Measurements from ENCODE around the gene IL2RA. TPM values are rescaled to one million over a fixed set of nuclear protein-coding genes. Genes with fewer than 3 reads are reported as not detected.

The IL2RA gene
- total RNA-seq, 1 experiment from 2014 or later: not detected

DNA sequence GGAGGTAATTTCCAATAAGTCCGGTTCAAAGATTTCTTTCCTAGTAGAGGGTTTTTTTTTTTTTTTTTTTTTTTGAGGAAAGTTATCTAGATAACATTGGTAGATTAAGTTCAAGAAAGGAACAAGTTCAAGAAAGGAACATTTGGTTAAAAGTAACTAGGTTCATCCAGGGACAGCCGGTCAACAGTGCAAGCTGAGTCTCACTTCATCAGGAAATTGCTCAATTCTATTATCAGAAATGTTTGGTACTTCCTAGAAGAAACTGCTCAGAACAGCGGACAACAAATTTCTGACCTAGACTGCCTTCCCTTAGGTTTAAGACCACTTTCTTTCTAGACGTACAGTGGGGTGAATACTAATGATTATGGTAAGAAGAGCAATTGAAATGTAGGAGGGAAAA, 3.7 kb upstream of the IL2RA start:
- H4K20me1 ChIP-seq (ENCODE audit: control insufficient read depth, insufficient read depth, insufficient read length): no peaks in the 10 kb centered on the region
- WGBS (ENCODE audit: extremely low coverage, insufficient read length, low lambda C conversion rate): no CpG with 5 or more reads among the region's 4 CpGs
- no peak overlapping the region for H4K5ac ChIP-seq (ENCODE audit: insufficient read length, low read depth, low read length)
- H3K56ac ChIP-seq (ENCODE audit: insufficient read length, low read depth, low read length): no peak overlapping the region
- Mint-ChIP-seq H3K4me3 (no peak overlapping the region), H3K27me3 (ENCODE audit: low read depth) (no peaks in the 10 kb centered on the region), H3K36me3 (ENCODE audit: insufficient read depth in 1 of 3, low read depth in 3 of 3) (no peaks in the 10 kb centered on the region; a peak in 1 of 7 replicates), H3K4me1 (peaks cover 4 to 6% of the 10 kb centered on the region in 2 experiments), H3K9me3 (peaks cover 0 to 3% of the 10 kb centered on the region in 2 experiments; a peak in 3 of 5 replicates), H3K27ac (no peak overlapping the region)
- no peaks in the 10 kb centered on the region; the same call in none of the 2 replicates for H3K27me3 ChIP-seq (ENCODE audit: insufficient read depth, low read length)
- H3T11ph ChIP-seq (ENCODE audit: low read length): no peak overlapping the region
- H3K23ac ChIP-seq (ENCODE audit: insufficient read length, low read depth, low read length): no peak overlapping the region
- TF ChIP-seq, protein P1, sequence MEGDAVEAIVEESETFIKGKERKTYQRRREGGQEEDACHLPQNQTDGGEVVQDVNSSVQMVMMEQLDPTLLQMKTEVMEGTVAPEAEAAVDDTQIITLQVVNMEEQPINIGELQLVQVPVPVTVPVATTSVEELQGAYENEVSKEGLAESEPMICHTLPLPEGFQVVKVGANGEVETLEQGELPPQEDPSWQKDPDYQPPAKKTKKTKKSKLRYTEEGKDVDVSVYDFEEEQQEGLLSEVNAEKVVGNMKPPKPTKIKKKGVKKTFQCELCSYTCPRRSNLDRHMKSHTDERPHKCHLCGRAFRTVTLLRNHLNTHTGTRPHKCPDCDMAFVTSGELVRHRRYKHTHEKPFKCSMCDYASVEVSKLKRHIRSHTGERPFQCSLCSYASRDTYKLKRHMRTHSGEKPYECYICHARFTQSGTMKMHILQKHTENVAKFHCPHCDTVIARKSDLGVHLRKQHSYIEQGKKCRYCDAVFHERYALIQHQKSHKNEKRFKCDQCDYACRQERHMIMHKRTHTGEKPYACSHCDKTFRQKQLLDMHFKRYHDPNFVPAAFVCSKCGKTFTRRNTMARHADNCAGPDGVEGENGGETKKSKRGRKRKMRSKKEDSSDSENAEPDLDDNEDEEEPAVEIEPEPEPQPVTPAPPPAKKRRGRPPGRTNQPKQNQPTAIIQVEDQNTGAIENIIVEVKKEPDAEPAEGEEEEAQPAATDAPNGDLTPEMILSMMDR (conservative IDR thresholded peaks at IDR 0.05): no peak
- H3K4ac ChIP-seq (ENCODE audit: low read depth, low read length): no peak overlapping the region
- H3K27ac ChIP-seq (ENCODE audit: insufficient read length, low read depth, low read length): no peak overlapping the region
- no peak overlapping the region for H4K91ac ChIP-seq (ENCODE audit: insufficient read length, low read depth, low read length)
- DNase-seq: no peak
- no peaks in the 10 kb centered on the region for H3K79me1 ChIP-seq (ENCODE audit: insufficient read depth, low read depth, low read length, poor library complexity, severe bottlenecking)
- no peak overlapping the region for H3K14ac ChIP-seq (ENCODE audit: insufficient read depth, low read length)
- no peak overlapping the region for H3K9ac ChIP-seq (ENCODE audit: extremely low read depth, insufficient read length, low read length)
- H3K9me3 ChIP-seq (ENCODE audit: control insufficient read depth, low read depth, low read length): no peaks in the 10 kb centered on the region
- no peak overlapping the region for H3K18ac ChIP-seq (ENCODE audit: insufficient read length, low read depth, low read length)
- no peak overlapping the region for H2BK120ac ChIP-seq (ENCODE audit: low read depth, low read length, poor library complexity, severe bottlenecking)
- H3K79me2 ChIP-seq (ENCODE audit: insufficient read depth, low read length): no peaks in the 10 kb centered on the region
- H2AFZ ChIP-seq (ENCODE audit: low read length): no peak overlapping the region
- no peak overlapping the region for H2BK20ac ChIP-seq (ENCODE audit: low read depth, low read length, poor library complexity, severe bottlenecking)
- H4K8ac ChIP-seq (replicated peaks; ENCODE audit: insufficient read length, low read depth, low read length): no peak overlapping the region
- no peak overlapping the region for H2BK5ac ChIP-seq (ENCODE audit: insufficient read length, low read length)
- no peak overlapping the region for H3K4me2 ChIP-seq (ENCODE audit: insufficient read depth, insufficient read length, low read length)
- no peaks in the 10 kb centered on the region for H3K23me2 ChIP-seq (ENCODE audit: insufficient read length, low read depth, low read length, poor library complexity, severe bottlenecking)
- no peaks in the 10 kb centered on the region for H3K4me1 ChIP-seq (ENCODE audit: insufficient read depth, low read length)
- H2AK5ac ChIP-seq (ENCODE audit: insufficient read length, low read length): no peak overlapping the region
- H2BK12ac ChIP-seq (ENCODE audit: insufficient read length, low read depth, low read length): no peak overlapping the region
- H2BK15ac ChIP-seq (ENCODE audit: low read depth, low read length): no peak overlapping the region

Measured in H9 (cell line).